ENCODE data around the gene ULK4. TPM values are rescaled to one million over a fixed set of nuclear protein-coding genes. Genes with fewer than 3 reads are reported as not detected.

Gene ULK4
- total RNA-seq, 1 donor, result 22.0 TPM

DNA sequence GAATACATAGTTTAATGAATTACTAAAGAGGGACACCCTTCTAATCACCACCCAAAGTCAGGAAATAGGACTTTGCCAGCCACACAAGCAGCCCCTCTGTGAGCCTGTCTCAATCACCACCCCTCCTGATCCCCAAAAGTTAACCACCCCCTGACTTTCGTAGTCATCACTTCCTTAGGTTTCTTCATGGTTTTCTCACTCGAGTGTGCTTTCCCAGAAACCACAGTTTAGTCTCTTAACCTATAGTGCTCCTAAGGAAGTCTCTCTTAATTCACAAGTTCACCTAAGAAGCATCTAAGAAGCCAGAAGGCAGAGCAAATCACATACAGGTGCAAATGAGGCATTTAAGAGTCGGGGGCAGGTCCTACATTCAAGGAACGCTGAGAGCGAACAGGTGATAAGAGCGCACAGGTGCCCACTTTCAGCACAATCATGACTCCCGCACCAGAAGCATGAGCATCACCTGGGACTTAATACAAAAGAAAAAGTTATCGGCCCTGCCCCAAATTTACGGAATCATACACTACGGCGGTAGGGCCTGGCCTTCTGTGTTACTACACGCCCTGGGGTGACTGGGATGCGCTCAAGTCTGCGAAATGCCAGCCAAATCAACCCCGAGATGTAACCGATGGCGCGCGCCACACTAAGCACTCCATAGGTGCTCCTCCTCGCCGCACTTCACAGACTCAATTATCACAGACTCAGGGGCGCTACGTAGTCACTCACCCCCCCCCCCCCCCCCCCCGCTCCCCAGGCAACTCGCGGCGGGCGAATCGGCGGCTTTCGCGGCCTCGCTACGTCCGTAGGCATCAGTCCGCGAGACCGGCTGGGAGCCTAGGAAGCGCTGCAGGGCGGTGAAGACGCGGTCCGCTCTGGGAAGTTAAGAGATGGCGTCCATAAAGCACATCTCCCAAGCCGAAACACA is 815 bp downstream of the ULK4 start:
- H3K4me3 ChIP-seq (ENCODE audit: low read depth, low read length), result peak overlapping the region; percentile 92
- DNase-seq (ENCODE audit: low read depth), result peak; percentile 71
- TF ChIP-seq, protein P1, sequence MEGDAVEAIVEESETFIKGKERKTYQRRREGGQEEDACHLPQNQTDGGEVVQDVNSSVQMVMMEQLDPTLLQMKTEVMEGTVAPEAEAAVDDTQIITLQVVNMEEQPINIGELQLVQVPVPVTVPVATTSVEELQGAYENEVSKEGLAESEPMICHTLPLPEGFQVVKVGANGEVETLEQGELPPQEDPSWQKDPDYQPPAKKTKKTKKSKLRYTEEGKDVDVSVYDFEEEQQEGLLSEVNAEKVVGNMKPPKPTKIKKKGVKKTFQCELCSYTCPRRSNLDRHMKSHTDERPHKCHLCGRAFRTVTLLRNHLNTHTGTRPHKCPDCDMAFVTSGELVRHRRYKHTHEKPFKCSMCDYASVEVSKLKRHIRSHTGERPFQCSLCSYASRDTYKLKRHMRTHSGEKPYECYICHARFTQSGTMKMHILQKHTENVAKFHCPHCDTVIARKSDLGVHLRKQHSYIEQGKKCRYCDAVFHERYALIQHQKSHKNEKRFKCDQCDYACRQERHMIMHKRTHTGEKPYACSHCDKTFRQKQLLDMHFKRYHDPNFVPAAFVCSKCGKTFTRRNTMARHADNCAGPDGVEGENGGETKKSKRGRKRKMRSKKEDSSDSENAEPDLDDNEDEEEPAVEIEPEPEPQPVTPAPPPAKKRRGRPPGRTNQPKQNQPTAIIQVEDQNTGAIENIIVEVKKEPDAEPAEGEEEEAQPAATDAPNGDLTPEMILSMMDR (IDR thresholded peaks at IDR 0.05; ENCODE audit: insufficient read depth, low read depth, low read length), result no peak

DNA sequence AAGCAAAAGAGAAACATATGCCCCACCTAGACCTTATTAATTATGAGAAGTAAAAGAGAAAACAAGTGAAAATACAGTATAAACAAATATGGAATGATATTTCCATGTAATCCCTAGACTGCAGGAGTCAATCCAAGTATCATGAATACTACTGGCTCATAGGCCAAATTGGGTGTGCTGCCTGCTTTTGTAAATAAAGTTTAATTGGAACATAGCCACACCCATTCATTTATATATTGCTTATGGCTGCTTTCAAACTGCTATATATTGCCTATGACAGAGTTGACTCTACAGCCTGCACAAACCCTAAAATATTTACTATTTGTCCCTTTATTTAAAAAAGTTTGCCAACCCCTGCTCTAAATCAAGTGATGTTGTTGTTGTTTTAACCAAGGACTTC is 5.3 kb downstream of the ULK4 start:
- H3K4me3 ChIP-seq (ENCODE audit: low read depth, low read length), result no peak overlapping the region
- no peak for DNase-seq (ENCODE audit: low read depth)
- TF ChIP-seq, protein P1 (IDR thresholded peaks at IDR 0.05; ENCODE audit: insufficient read depth, low read depth, low read length), result no peak

DNA sequence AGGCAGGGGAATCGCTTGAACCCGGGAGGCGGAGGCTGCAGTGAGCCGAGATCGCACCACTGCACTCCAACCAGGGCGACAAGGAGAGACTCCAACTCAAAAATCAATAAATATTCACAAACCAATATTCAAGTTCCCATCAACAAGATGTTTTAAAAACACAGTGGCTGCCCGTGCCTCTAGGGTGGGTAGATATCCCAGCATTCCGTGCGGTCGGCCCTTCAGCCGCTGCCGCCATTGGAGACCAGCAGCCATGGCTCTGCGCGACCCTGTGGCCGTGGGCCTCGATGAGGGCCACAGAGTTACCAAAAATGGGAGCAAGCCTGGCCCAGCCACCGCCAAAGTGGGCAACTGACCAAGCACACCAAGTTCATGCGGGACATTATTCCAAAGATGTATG is 6.7 kb downstream of the ULK4 start:
- TF ChIP-seq, protein P1 (IDR thresholded peaks at IDR 0.05; ENCODE audit: insufficient read depth, low read depth, low read length), result no peak
- DNase-seq (ENCODE audit: low read depth), result no peak
- H3K4me3 ChIP-seq (ENCODE audit: low read depth, low read length), result no peak overlapping the region

DNA sequence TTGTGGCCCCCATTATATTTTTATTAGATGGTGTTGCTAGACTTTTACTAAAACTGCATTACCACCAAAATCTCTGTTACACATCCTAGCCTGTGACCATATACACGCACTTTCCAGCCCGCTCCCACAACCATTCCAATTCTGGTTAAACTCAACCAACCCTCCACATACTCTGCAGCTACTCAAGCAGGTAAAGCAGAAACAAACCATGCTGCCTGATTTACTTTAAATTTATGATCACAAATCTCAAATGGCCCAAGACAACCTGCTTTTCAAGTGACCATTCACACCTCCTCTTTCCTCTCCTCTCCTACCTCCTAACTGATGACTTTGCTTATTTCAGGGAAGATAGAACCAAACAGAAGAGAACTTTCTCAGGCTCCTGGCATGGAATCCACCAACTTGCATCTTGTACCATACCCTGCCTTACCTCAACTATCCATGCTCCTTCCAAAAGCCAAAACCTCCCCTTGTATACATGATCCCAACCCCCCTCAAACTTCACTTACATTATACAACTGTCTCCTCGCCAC is 18.5 kb downstream of the ULK4 start:
- DNase-seq (ENCODE audit: low read depth), result no peak
- TF ChIP-seq, protein P1 (IDR thresholded peaks at IDR 0.05; ENCODE audit: insufficient read depth, low read depth, low read length), result no peak
- H3K4me3 ChIP-seq (ENCODE audit: low read depth, low read length), result no peak overlapping the region

DNA sequence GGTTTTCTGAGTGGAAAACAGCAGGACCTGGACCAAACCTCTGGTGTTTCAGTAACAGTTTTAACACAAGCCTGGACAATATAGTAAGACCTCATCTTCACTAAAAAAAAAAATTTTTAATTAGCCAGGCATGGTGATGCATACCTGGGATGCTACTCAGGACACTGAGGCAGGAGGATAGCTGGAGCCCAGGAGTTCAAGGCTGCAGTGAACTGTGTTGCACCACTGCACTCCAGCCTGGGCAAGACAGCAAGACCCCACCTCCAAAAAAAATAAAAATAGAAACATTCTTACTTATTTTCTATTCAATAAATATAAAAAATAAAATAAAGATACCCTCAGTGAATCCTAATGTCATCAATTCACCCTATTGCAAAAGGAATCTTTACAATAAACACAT is 21.5 kb downstream of the ULK4 start:
- no peak for DNase-seq (ENCODE audit: low read depth)
- TF ChIP-seq, protein P1 (IDR thresholded peaks at IDR 0.05; ENCODE audit: insufficient read depth, low read depth, low read length), result no peak
- H3K4me3 ChIP-seq (ENCODE audit: low read depth, low read length), result no peak overlapping the region

DNA sequence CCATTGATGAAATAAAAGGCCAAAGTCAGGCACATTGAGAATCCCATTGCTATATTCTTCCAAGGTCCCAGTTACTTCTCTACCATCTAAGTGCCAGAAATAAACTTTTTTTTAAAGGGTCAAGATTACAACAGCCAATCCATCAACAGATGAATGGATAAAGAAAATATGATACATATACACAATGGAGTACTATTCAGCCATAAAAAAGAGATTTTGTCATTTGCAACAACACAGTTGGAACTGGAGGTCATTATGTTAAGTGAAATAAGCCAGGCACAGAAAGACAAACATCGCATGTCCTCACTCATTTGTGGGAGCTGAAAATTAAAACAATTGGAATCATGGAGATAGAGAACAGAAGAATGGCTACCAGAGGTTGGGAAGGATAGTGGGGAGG is 25.5 kb downstream of the ULK4 start:
- no peak overlapping the region for H3K4me3 ChIP-seq (ENCODE audit: low read depth, low read length)
- TF ChIP-seq, protein P1 (IDR thresholded peaks at IDR 0.05; ENCODE audit: insufficient read depth, low read depth, low read length), result no peak
- DNase-seq (ENCODE audit: low read depth), result no peak

Measured in fibroblast of villous mesenchyme (primary cell).